Glomerular endothelial cell (primary cell): ENCODE results near the gene BCCIP. TPM values are rescaled to one million over a fixed set of nuclear protein-coding genes. Genes with fewer than 3 reads are reported as not detected.
A peak's percentile ranks its signal among the peaks of the same experiment; 100 is the strongest.

Experiments
- DNase-seq: peaks from one replicate; pipeline ENCODE4 v3.0.0-alpha.2; 2011; ENCODE audit warnings: low read depth, low spot score; ENCODE audit errors: extremely low read depth
- total RNA-seq: library from RNA; depleted of rRNA; stranded (reverse); fragments of >200 nt; gene quantifications from 2 replicates; pipeline ENCODE4 v1.2.3, GENCODE V29; 2015

Gene BCCIP
- total RNA-seq, 1 donor from 2014 or later, result 27.8 TPM

- DNase-seq, result no peak
Observed at GRCh38 chr10:125843603-125844329, 20.4 kb downstream of the BCCIP start.

- no peak for DNase-seq
Observed at GRCh38 chr10:125844751-125845221, 21.4 kb downstream of the BCCIP start.

GRCh38 chr10:125845617-125846016 is 22.3 kb downstream of the BCCIP start:
- no peak for DNase-seq

- DNase-seq, result no peak
Observed at GRCh38 chr10:125846894-125847293, 23.5 kb downstream of the BCCIP start.

GRCh38 chr10:125848371-125848770 is 25.0 kb downstream of the BCCIP start:
- DNase-seq, result no peak

GRCh38 chr10:125848857-125849256 is 25.5 kb downstream of the BCCIP start:
- no peak for DNase-seq

GRCh38 chr10:125849448-125849847 is 26.1 kb downstream of the BCCIP start:
- DNase-seq, result no peak

GRCh38 chr10:125850766-125851731 is 27.7 kb downstream of the BCCIP start:
- no peak for DNase-seq

GRCh38 chr10:125852487-125852886 is 29.1 kb downstream of the BCCIP start:
- DNase-seq, result no peak

- DNase-seq, result no peak
Observed at GRCh38 chr10:125857185-125857760, 33.9 kb downstream of the BCCIP start.

GRCh38 chr10:125859128-125859817 is 35.9 kb downstream of the BCCIP start:
- no peak for DNase-seq

GRCh38 chr10:125865120-125865519 is 41.8 kb downstream of the BCCIP start:
- DNase-seq, result no peak

GRCh38 chr10:125866421-125867029 is 43.2 kb downstream of the BCCIP start:
- no peak for DNase-seq

GRCh38 chr10:125868372-125868975 is 45.1 kb downstream of the BCCIP start:
- peak; percentile 42 for DNase-seq

- no peak for DNase-seq
Observed at GRCh38 chr10:125871338-125871737, 48.0 kb downstream of the BCCIP start.

- DNase-seq, result peak; percentile 62
Observed at GRCh38 chr10:125878957-125879835, 55.9 kb downstream of the BCCIP start.

GRCh38 chr10:125880719-125881118 is 57.4 kb downstream of the BCCIP start:
- DNase-seq, result no peak

GRCh38 chr10:125881192-125881591 is 57.8 kb downstream of the BCCIP start, which contains the start of gene DHX32:
TSS of gene DHX32 (minus strand) at chr10:125881292. CDS start at chr10:125880824, 468 bp downstream.
- no peak for DNase-seq

- no peak for DNase-seq
Observed at GRCh38 chr10:125882596-125882995, 59.2 kb downstream of the BCCIP start.
